ENCODE measurements around the gene RGS6. TPM values are rescaled to one million over a fixed set of nuclear protein-coding genes. Genes with fewer than 3 reads are reported as not detected.

The RGS6 gene
- total and polyA plus RNA-seq, 2 of the 4 experiments (the other 2 are of a cell fraction), result not detected

- no peaks in the 10 kb centered on the region for H4K20me1 ChIP-seq (ENCODE audit: insufficient read depth, low read length)
- no peak overlapping the region for H2AK5ac ChIP-seq (ENCODE audit: low read depth, low read length)
- no peak overlapping the region for H2BK5ac ChIP-seq (ENCODE audit: low read depth, low read length, poor library complexity, severe bottlenecking)
- no peak overlapping the region for H3K4me2 ChIP-seq (ENCODE audit: low read depth, low read length)
- H4K91ac ChIP-seq (ENCODE audit: insufficient read depth, low read depth, low read length), result no peak overlapping the region
- dilution Hi-C loops (cut with HindIII; ENCODE audit: low sequenced_read_pairs, unreplicated experiment), result no loop called here
- ChIA-PET POLR2A (ENCODE audit: unreplicated experiment) (no interaction called here), CTCF (no interaction called here)
- TF ChIP-seq RCOR1 (IDR thresholded peaks at IDR 0.05; ENCODE audit: insufficient replicate concordance, low read length), result no peak
- TF ChIP-seq BHLHE40 (IDR thresholded peaks at IDR 0.05; ENCODE audit: low read depth, low read length), result no peak
- no peak for TF ChIP-seq RFX5 (IDR thresholded peaks at IDR 0.05; ENCODE audit: low read depth, low read length)
- TF ChIP-seq SMC3 (IDR thresholded peaks at IDR 0.05; ENCODE audit: low read depth, low read length), result no peak
- no peak for TF ChIP-seq FOS (IDR thresholded peaks at IDR 0.05; ENCODE audit: low read depth, low read length)
- no peak for TF ChIP-seq USF2 (IDR thresholded peaks at IDR 0.05; ENCODE audit: low read depth, low read length)
- H3K4ac ChIP-seq (ENCODE audit: low read depth, low read length), result no peak overlapping the region
- no peak overlapping the region for H2AFZ ChIP-seq (replicated peaks; ENCODE audit: low read length, poor library complexity)
- no peaks in the 10 kb centered on the region for H3K9me3 ChIP-seq (ENCODE audit: control insufficient read depth, insufficient read depth, low read length)
- H2AK9ac ChIP-seq (replicated peaks; ENCODE audit: low read depth, low read length, poor library complexity), result no peak overlapping the region
- H3K18ac ChIP-seq (ENCODE audit: low read depth, low read length), result no peak overlapping the region
- WGBS, 2 experiments (ENCODE audit: extremely low coverage in 2 of 2, insufficient read length in 1 of 2), result no CpG with 5 or more reads among the region's 4 CpGs
- intact Hi-C loops (cut with micrococcal nuclease), result no loop called here
- DNase-seq (no peak), ATAC-seq (ENCODE audit: low read depth) (no peak)
- H4K5ac ChIP-seq (ENCODE audit: low read depth, low read length), result no peak overlapping the region
- no TSS peak for BruUV-seq (replicated peaks)
- no peak overlapping the region for H3K4me3 ChIP-seq (ENCODE audit: insufficient read depth, low read depth, low read length)
- H3K9me1 ChIP-seq (ENCODE audit: insufficient read depth, low read length), result no peaks in the 10 kb centered on the region
- H3K27ac ChIP-seq (ENCODE audit: insufficient read depth, low read length), result no peak overlapping the region
- H2BK15ac ChIP-seq (ENCODE audit: low read depth, low read length), result no peak overlapping the region
- H4K8ac ChIP-seq (ENCODE audit: low read depth in 2 of 2, low read length in 2 of 2), result no peak overlapping the region
- no peaks in the 10 kb centered on the region for H3K27me3 ChIP-seq (ENCODE audit: control insufficient read depth, insufficient read depth, low read length)
- in situ Hi-C loops (cut with MboI; ENCODE audit: low sequenced_read_pairs), result no loop called here
- H3K56ac ChIP-seq (ENCODE audit: extremely low read depth, insufficient read depth, low read length), result no peak overlapping the region
- H2BK20ac ChIP-seq (ENCODE audit: low read depth, low read length), result no peak overlapping the region
- no peak overlapping the region for H2BK120ac ChIP-seq (ENCODE audit: low read depth, low read length)
- H3K36me3 ChIP-seq (ENCODE audit: control insufficient read depth, insufficient read depth, low read length), result no peaks in the 10 kb centered on the region
- no peak overlapping the region for H3K14ac ChIP-seq (replicated peaks; ENCODE audit: low read depth, low read length)
- no peaks in the 10 kb centered on the region for H3K4me1 ChIP-seq (ENCODE audit: control insufficient read depth, insufficient read depth, low read length)
- no peak overlapping the region for H3K23ac ChIP-seq (ENCODE audit: low read depth, low read length)
- H3K9ac ChIP-seq (ENCODE audit: low read depth, low read length), result no peak overlapping the region
- H3K79me1 ChIP-seq (ENCODE audit: low read depth in 1 of 2, low read length in 2 of 2), result no peaks in the 10 kb centered on the region
Observed at GRCh38 chr14:72064501-72064900, 132.3 kb downstream of the RGS6 start.
